Inflammatory macrophage (primary cell): ENCODE data around the gene CAPRIN1.
A peak's percentile ranks its signal among the peaks of the same experiment; 100 is the strongest.

Experiments used
- DNase-seq, 2 donors: peaks; one replicate each; pipeline ENCODE4 v3.0.0-alpha.2; 2020 to 2022
- total RNA-seq, 18 experiments: gene quantifications; one replicate each; lab custom pipeline; 2026; ENCODE audit warnings: mixed read lengths in 6 of 18, inconsistent platforms in 2 of 18; lab: John Stamatoyannopoulos, UW

The CAPRIN1 gene
- total RNA-seq: 191 to 482 (median 395) reads per million in 18 experiments

- DNase-seq: peak; percentile 85 to 93
These were observed at the start of gene CAPRIN1 for GRCh38 chr11:34051349-34052035. Gene CAPRIN1 (plus strand): TSS chr11:34051731. CDS start chr11:34052421, 690 bp downstream.

GRCh38 chr11:34002420-34002819 lies 49.1 kb upstream of the CAPRIN1 start:
- peak in 1 of 2 donors; percentile 5 for DNase-seq

- no peak for DNase-seq
These were observed 47.3 kb upstream of the CAPRIN1 start for GRCh38 chr11:34004236-34004635.

GRCh38 chr11:34006876-34007275 lies 44.7 kb upstream of the CAPRIN1 start:
- peak; percentile 47 to 54 for DNase-seq

GRCh38 chr11:34012734-34013133 lies 38.8 kb upstream of the CAPRIN1 start:
- DNase-seq: no peak

GRCh38 chr11:34013898-34014571 lies 37.5 kb upstream of the CAPRIN1 start:
- no peak for DNase-seq

GRCh38 chr11:34021977-34022735 lies 29.4 kb upstream of the CAPRIN1 start:
- DNase-seq: no peak

- DNase-seq: no peak
These were observed 25.1 kb upstream of the CAPRIN1 start for GRCh38 chr11:34026432-34026831.

GRCh38 chr11:34027516-34028408 lies 23.8 kb upstream of the CAPRIN1 start:
- no peak for DNase-seq

GRCh38 chr11:34028425-34028824 lies 23.1 kb upstream of the CAPRIN1 start:
- no peak for DNase-seq

- DNase-seq: no peak
These were observed 22.4 kb upstream of the CAPRIN1 start for GRCh38 chr11:34029176-34029575.

- no peak for DNase-seq
These were observed 21.1 kb upstream of the CAPRIN1 start for GRCh38 chr11:34030382-34030781.

GRCh38 chr11:34033399-34033798 lies 18.1 kb upstream of the CAPRIN1 start:
- DNase-seq: no peak

GRCh38 chr11:34034053-34034452 lies 17.5 kb upstream of the CAPRIN1 start:
- no peak for DNase-seq

- DNase-seq: no peak
These were observed 15.1 kb upstream of the CAPRIN1 start for GRCh38 chr11:34036456-34036855.

GRCh38 chr11:34037016-34037415 lies 14.5 kb upstream of the CAPRIN1 start:
- DNase-seq: peak; percentile 65 to 89

- DNase-seq: no peak
These were observed 11.0 kb upstream of the CAPRIN1 start for GRCh38 chr11:34040571-34040970.

- peak; percentile 76 for DNase-seq
These were observed 6.7 kb upstream of the CAPRIN1 start for GRCh38 chr11:34044664-34045485.

- DNase-seq: peak; percentile 1 to 36
These were observed 2.5 kb upstream of the CAPRIN1 start for GRCh38 chr11:34049028-34049427.

GRCh38 chr11:34050581-34051348 lies 766 bp upstream of the CAPRIN1 start:
- DNase-seq: peak in 1 of 2 donors; percentile 31
